Gastroesophageal sphincter (tissue), 3 donors: ENCODE measurements around the gene ZHX3.

Experiments
- CTCF ChIP-seq, 4 experiments: fragments of 200-600 bp in 2 of 4; fragments of 450-650 bp in 2 of 4; sonication (generic) in 1 of 4; IDR thresholded peaks; one replicate each; pipeline ENCODE4 v1.5.1; 2017 to 2019; ENCODE audit warnings: antibody characterized with exemption in 4 of 4, mild to moderate bottlenecking in 2 of 4, moderate library complexity in 2 of 4
- EP300 ChIP-seq: sonication (generic); formaldehyde crosslinking; IDR thresholded peaks from one replicate; pipeline ENCODE4 v1.6.1; 2017; ENCODE audit warnings: antibody characterized with exemption, mild to moderate bottlenecking
- POLR2A ChIP-seq, 2 donors: fragments of 450-650 bp; IDR thresholded peaks; one replicate each; pipeline ENCODE4 v1.6.1; 2017; ENCODE audit warnings: antibody characterized with exemption in 2 of 2, mild to moderate bottlenecking in 2 of 2, moderate library complexity in 1 of 2
- POLR2AphosphoS5 ChIP-seq: sonication (generic); formaldehyde crosslinking; IDR thresholded peaks from one replicate; pipeline ENCODE4 v1.6.1; 2017; ENCODE audit warnings: antibody characterized with exemption

- TF ChIP-seq CTCF (IDR thresholded peaks at IDR 0.05), result no peak
- no peak for TF ChIP-seq POLR2A (IDR thresholded peaks at IDR 0.05)
- no peak for TF ChIP-seq EP300
- TF ChIP-seq POLR2AphosphoS5, result peak; percentile 32
Observed at GRCh38 chr20:41232973-41233926, 84.3 kb downstream of the ZHX3 start.
